MCF 10A (cell line): ENCODE measurements around the gene GET4. TPM values are rescaled to one million over a fixed set of nuclear protein-coding genes. Genes with fewer than 3 reads are reported as not detected.

Source experiments
- BruUV-seq: library from RNA; stranded (reverse); fragments of 400-500 nt; replicated peaks from 2 replicates; lab custom pipeline; 2021; lab: Mats Ljungman, UMichigan
- CTCF ChIA-PET: fragments of 300-600 bp; sonication (Branson Sonifier 250); formaldehyde crosslinking; extraction: SDS; loops from one replicate; lab custom pipeline; 2021; ENCODE audit warnings: antibody characterized with exemption, inconsistent platforms; lab: Yijun Ruan, JAX
- POLR2A ChIA-PET: fragments of 300-600, 350-650 bp; sonication (Branson Sonifier 250); formaldehyde crosslinking; extraction: SDS; loops from one replicate; lab custom pipeline; 2020; ENCODE audit warnings: antibody characterized with exemption, inconsistent platforms; lab: Yijun Ruan, JAX
- DNase-seq: peaks from one replicate; pipeline ENCODE4 v3.0.0-alpha.2; 2018; ENCODE audit not compliant: unreplicated experiment
- H3K27ac Mint-ChIP-seq: one replicate; pipeline ENCODE4 v1.8.0; 2022; ENCODE audit warnings: mild to moderate bottlenecking, low read depth, mixed read lengths; ENCODE audit not compliant: unreplicated experiment
- H3K27me3 Mint-ChIP-seq: one replicate; pipeline ENCODE4 v1.8.0; 2022; ENCODE audit warnings: mixed read lengths; ENCODE audit not compliant: insufficient read depth, unreplicated experiment
- H3K36me3 Mint-ChIP-seq: one replicate; pipeline ENCODE4 v1.8.0; 2022; ENCODE audit warnings: mild to moderate bottlenecking, moderate library complexity, mixed read lengths; ENCODE audit not compliant: insufficient read depth, unreplicated experiment
- H3K4me1 Mint-ChIP-seq: one replicate; pipeline ENCODE4 v1.8.0; 2022; ENCODE audit warnings: mixed read lengths; ENCODE audit not compliant: insufficient read depth, unreplicated experiment
- H3K4me3 Mint-ChIP-seq: one replicate; pipeline ENCODE4 v1.8.0; 2022; ENCODE audit warnings: mild to moderate bottlenecking, moderate library complexity, mixed read lengths; ENCODE audit not compliant: unreplicated experiment
- H3K9me3 Mint-ChIP-seq: one replicate; pipeline ENCODE4 v1.8.0; 2022; ENCODE audit warnings: mixed read lengths; ENCODE audit not compliant: unreplicated experiment
- intact Hi-C: fragments of 100-400 bp; cut with micrococcal nuclease; formaldehyde crosslinking; loops from 2 replicates; pipeline ENCODE4 v1.14.1; 2022
- total RNA-seq: library from RNA; stranded (reverse); gene quantifications from 2 replicates; pipeline ENCODE4 v1.2.3, GENCODE V29; 2022
- TF ChIP-seq, protein P1 (sequence below): fragments of 200-600 bp; IDR thresholded peaks from one replicate; pipeline ENCODE4 v1.8.0; 2022; ENCODE audit warnings: antibody characterized with exemption, mild to moderate bottlenecking; ENCODE audit not compliant: unreplicated experiment

Gene GET4
- total RNA-seq, 1 experiment from 2014 or later = 32.6 TPM

DNA sequence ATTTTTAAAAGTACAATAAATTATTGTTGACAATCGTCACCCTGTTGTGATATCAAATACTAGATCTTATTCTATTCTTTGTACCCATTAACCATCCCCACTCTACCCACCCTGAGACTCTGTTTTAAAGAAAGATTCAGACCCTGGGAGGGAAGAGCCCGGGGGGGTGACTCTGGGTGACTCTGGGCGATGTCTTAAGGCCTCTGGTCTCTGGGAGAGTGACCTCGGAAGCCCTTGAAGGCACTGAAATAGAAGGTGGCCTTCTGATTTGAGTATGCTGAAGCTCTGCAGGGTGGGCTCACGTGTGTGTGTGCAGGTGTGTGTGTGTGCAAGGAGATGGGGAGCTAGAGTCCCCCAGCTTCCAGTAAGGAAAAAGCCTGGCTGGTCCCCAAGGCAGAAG, 68.4 kb downstream of the GET4 start:
- CTCF ChIA-PET = interaction anchor here (1.4 to 1.7 kb wide), 2 partner anchors 16 to 32 kb away, joined by 3 to 5 read pairs; no protein-coding TSS in a partner anchor
- peaks cover 5% of the 10 kb centered on the region for H3K4me1 Mint-ChIP-seq
- H3K4me3 Mint-ChIP-seq = no peak overlapping the region
- H3K36me3 Mint-ChIP-seq = no peaks in the 10 kb centered on the region
- H3K27ac Mint-ChIP-seq = peak overlapping the region; percentile 59
- TF ChIP-seq, protein P1, sequence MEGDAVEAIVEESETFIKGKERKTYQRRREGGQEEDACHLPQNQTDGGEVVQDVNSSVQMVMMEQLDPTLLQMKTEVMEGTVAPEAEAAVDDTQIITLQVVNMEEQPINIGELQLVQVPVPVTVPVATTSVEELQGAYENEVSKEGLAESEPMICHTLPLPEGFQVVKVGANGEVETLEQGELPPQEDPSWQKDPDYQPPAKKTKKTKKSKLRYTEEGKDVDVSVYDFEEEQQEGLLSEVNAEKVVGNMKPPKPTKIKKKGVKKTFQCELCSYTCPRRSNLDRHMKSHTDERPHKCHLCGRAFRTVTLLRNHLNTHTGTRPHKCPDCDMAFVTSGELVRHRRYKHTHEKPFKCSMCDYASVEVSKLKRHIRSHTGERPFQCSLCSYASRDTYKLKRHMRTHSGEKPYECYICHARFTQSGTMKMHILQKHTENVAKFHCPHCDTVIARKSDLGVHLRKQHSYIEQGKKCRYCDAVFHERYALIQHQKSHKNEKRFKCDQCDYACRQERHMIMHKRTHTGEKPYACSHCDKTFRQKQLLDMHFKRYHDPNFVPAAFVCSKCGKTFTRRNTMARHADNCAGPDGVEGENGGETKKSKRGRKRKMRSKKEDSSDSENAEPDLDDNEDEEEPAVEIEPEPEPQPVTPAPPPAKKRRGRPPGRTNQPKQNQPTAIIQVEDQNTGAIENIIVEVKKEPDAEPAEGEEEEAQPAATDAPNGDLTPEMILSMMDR = no peak
- POLR2A ChIA-PET = interaction anchor here (1.1 to 1.9 kb wide), 7 partner anchors 9 to 68 kb away, joined by 3 to 15 read pairs (median 5); partner anchors contain the start of genes COX19 and GET4
- no peaks in the 10 kb centered on the region for H3K9me3 Mint-ChIP-seq
- no peak for DNase-seq
- no TSS peak for BruUV-seq
- H3K27me3 Mint-ChIP-seq = peaks cover 21% of the 10 kb centered on the region
- intact Hi-C loops = no loop called here

DNA sequence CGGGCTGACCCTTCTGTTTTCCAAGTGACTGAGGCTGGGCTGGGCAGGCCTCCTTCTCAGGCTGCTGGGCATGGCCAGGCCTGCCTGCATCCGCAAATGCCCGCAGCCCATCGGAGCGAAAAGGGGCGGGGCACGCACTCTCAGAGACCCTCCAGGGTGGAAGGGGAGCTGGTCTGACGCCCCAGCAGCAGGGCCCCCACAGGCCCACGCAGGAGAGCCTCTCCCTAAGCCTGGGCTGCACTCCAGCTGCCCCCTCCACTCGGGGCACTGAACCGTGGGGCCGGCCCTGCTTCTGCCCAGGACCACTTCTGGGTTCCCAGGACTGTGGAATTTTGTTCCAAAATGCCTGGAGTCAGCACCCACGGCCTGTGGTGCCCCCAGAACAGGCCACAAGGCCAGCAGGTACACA, 68.8 kb downstream of the GET4 start:
- ChIA-PET POLR2A (interaction anchor here (0.7 to 1.9 kb wide), 11 partner anchors 8 to 587 kb away, joined by 3 to 15 read pairs (median 3); partner anchors contain the start of genes COX19 and GET4), CTCF (interaction anchor here (0.9 to 1.7 kb wide), 4 partner anchors 17 to 48 kb away, joined by 3 to 6 read pairs (median 4); no protein-coding TSS in a partner anchor)
- intact Hi-C loops = no loop called here
- BruUV-seq = no TSS peak
- H3K4me3 Mint-ChIP-seq = no peak overlapping the region
- H3K36me3 Mint-ChIP-seq = no peaks in the 10 kb centered on the region
- TF ChIP-seq, protein P1 = no peak
- H3K9me3 Mint-ChIP-seq = no peaks in the 10 kb centered on the region
- peak; percentile 34 for DNase-seq
- H3K27ac Mint-ChIP-seq = peak overlapping the region; percentile 59
- H3K4me1 Mint-ChIP-seq = peaks cover 5% of the 10 kb centered on the region
- H3K27me3 Mint-ChIP-seq = peaks cover 21% of the 10 kb centered on the region

DNA sequence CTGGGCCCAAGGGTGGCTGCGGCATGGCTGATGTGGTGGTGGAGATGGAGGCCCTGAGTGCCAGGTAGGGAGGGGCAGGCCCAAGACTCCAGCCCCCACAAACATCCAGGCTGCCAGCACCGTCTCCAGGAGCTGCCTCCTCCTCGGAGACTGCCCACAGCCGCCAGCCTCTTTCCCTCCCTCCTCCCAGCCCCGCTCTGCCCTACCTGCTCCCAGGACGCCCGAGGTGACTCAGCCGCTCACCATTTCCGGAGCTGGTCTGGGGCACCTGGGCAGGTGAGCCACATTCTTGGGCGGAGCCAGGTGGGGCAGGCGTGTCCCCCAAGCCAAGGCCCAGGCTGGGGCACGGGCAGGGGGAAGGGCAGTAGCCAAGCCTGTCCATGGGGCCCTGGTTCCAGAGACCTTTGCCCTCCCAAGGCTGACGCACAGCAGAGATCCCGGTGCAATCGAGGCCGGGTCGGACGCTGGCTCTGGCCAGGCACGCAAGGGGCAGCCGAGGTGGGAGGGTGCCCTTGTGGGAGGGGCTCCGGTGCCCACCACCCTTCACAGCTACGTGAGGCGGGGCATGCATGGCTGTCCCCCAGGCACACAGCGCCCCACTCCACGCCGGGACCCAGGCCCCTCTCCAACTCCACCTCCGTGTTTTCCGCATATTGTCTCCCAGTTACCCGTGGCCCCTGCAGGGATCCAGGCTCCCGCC, 69.4 kb downstream of the GET4 start:
- peak; percentile 95 for DNase-seq
- CTCF ChIA-PET = interaction anchor here (0.6 to 1.7 kb wide), 5 partner anchors 17 to 48 kb away, joined by 3 to 6 read pairs (median 4); no protein-coding TSS in a partner anchor
- peak overlapping the region; percentile 59 for H3K27ac Mint-ChIP-seq
- H3K9me3 Mint-ChIP-seq = no peaks in the 10 kb centered on the region
- no peak overlapping the region for H3K4me3 Mint-ChIP-seq
- no peaks in the 10 kb centered on the region for H3K36me3 Mint-ChIP-seq
- intact Hi-C loops = no loop called here
- H3K27me3 Mint-ChIP-seq = peaks cover 19% of the 10 kb centered on the region
- TF ChIP-seq, protein P1 = no peak
- peaks cover 5% of the 10 kb centered on the region for H3K4me1 Mint-ChIP-seq
- POLR2A ChIA-PET = interaction anchor here (0.6 to 1.9 kb wide), 12 partner anchors 8 to 586 kb away, joined by 3 to 15 read pairs (median 3); partner anchors contain the start of genes COX19 and GET4
- no TSS peak for BruUV-seq

Other genes starting within 250 kb of the GET4 start
- gene DNAAF5, start 149.9 kb upstream of the GET4 start, total RNA-seq = 35.6 and 37.6 TPM in 2 replicates
- gene PRKAR1B, start 149.3 kb upstream of the GET4 start, total RNA-seq = 25.4 and 31.5 TPM in 2 replicates
- gene SUN1, start 44.1 kb upstream of the GET4 start, total RNA-seq = 126 and 132 TPM in 2 replicates
- gene ADAP1, start 78.1 kb downstream of the GET4 start, total RNA-seq = 7.0 and 10.5 TPM in 2 replicates
- gene COX19, start 99.0 kb downstream of the GET4 start, total RNA-seq = 14.7 and 16.5 TPM in 2 replicates
- not detected in 2 replicates for gene CYP2W1, start 106.6 kb downstream of the GET4 start, total RNA-seq
- gene GPR146, start 168.0 kb downstream of the GET4 start, total RNA-seq = 0.27 TPM in 1 of 2 replicates, not detected in the other
- gene GPER1, start 211.6 kb downstream of the GET4 start, total RNA-seq = 0.28 and 0.32 TPM in 2 replicates